ENCODE measurements around the gene IRF7.

Gene IRF7

DNA sequence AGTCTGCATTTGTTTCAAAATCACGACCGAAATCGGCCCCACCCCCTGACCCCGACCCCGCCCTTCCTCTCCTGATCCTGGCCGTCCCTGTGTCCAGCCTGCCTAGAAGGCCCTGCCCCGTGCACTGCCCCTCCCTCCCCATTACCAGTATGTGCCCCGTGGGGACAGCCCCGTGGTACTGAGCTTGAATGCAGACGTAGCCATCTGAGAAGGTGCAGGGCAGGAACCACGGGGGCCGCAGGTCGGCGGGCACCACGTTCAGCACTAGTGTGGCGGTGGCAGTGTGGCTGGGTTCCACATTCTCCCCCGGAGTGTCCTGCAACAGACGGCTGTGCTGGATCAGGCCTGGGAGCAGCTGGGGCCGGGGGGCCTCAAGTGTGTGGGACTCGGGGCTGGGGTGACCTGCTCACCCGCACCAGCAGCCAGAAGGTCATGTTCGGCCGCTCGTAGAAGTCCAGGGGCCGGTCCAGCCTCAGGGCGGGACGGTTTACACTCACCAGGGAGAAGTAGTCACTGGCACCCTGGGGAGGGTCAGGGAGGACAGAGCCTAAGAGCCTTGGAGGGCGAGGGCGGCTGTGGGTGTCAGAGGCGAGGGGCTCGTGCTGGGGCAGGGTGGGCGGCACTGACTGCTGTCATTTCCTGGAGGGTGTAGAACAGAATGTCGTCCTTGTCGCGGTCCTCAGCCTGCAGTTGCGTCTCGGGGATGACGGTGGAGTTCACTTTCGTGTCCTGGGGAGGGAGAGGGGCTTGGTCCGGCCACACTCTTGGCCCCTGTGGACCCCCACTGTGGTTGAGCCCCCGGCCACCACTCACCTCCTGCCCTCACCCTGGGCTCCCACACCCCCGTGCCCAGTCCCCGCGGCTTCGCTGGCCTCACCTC lies 5.4 kb upstream of the IRF7 start:
- no peak for DNase-seq (ENCODE audit: low read depth)

GRCh38 chr11:620201-620600 lies 4.5 kb upstream of the IRF7 start:
- no peak for DNase-seq (ENCODE audit: low read depth)

GRCh38 chr11:619628-620050 lies 3.9 kb upstream of the IRF7 start:
- DNase-seq (ENCODE audit: low read depth): no peak

- DNase-seq (ENCODE audit: low read depth): no peak
Measured at GRCh38 chr11:618856-619627, 3.3 kb upstream of the IRF7 start.

DNA sequence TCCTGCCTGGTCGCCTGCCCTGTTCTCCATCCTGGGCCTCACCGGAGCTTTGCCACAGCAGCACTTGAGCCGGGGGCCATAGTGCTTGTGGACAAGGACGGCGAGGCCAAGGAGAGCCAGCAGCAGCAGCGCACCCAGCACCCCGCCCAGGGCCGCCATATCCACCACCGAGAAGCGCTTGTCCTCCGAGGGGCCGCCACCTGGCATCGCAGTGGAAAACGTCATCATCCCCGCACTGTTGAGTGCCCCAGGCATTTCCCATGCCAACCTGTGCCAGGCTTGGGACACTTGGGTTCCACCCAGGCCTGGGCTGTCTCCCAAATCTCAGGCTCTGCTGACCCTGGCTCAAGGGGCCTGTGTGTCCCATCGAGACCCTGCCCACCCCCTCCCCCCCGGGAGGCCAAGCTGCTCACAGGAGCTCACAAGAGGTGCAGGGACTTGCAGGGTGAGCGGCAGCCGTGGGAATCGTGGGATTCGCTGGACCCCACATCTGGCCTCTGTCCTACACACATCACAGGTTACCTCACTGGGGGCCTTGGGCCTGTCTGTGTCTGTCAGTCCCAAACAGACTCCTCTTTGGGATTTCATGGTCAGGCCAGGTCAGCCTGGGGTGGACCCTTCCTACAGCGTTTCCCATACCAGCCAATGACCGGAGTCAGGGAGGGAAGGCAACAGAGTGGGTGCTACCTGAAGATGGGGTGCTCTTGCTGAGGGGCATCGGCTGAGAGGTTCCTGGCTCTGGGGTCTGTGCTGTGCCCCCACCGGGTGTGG lies 2.3 kb upstream of the IRF7 start:
- no peak for DNase-seq (ENCODE audit: low read depth)

GRCh38 chr11:617199-617911 lies 1.6 kb upstream of the IRF7 start:
- no peak for DNase-seq (ENCODE audit: low read depth)

GRCh38 chr11:616320-617198 lies 809 bp upstream of the IRF7 start:
- no peak for DNase-seq (ENCODE audit: low read depth)

DNA sequence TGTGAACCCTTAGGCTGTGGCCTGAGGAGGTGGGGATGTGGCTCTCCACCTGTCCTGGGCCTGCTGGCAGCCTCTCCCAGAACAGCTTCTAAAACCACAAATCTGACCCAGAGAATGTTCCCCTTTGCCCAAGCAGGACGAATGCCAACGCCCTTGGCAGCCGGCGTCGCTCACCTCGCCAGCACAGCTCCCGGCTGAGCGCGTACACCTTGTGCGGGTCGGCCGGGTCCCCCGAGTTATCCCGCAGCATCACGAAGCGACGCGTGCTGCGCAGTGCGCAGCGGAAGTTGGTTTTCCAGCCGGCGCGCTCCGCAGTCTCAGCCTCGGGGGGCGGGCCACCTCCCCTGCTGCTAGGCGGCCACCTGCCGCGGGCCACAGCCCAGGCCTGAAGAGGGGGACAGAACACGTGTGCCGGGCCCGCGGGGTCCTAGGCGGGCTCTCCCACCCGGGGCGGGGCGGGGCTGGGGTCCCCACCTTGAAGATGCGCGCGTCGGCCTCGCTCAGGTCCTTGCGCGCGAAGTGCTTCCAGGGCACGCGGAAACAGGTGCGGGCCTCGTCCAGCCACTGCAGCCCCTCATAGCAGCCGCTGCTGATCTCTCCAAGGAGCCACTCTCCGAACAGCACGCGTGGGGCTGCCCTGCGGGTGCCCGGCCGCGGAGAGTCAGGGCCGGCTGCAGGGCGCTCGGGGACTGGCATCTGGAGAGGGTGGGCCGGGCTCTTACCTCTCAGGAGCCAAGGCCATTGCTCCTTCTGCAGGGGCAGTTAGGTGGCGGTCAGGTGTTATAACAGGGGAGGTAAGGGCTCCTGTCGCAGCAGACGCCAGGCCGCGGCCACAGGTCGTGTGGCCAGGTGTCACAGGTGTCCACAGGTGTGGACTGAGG lies 887 bp downstream of the IRF7 start:
- no peak for DNase-seq (ENCODE audit: low read depth)

DNA sequence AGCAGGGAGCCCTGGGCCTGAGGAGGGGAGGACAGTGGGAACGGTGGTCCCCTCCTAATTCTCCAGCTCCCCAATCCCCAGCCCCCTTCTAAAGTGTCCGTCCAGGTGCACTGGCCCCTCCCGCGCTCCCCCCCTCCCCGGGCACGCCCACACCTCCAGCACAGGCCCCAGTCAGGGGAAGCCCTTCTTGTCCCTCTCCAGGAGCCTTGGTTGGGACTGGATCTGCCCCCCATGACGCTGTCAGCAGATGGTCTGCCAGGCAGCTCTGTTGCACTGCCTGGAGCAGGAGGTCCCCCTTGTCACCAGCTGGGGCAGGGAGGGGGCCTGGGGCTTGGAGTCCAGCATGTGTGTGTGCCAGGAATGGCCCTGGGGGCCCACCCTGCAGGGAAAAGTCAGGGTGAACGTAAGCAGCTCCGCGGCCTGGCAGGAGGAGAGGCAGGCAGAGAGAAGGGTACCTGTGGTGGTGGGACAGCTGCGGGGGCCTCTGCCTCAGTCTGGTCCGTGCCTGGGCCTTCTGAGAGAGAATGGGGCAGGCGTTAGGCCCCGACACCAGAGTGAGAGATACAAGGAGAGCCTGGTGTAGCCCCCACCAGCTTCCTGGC lies 1.6 kb downstream of the IRF7 start:
- DNase-seq (ENCODE audit: low read depth): no peak

GRCh38 chr11:613369-613968 lies 2.3 kb downstream of the IRF7 start:
- peak; percentile 72 for DNase-seq (ENCODE audit: low read depth)

GRCh38 chr11:612961-613300 lies 2.8 kb downstream of the IRF7 start:
- DNase-seq (ENCODE audit: low read depth): no peak

DNA sequence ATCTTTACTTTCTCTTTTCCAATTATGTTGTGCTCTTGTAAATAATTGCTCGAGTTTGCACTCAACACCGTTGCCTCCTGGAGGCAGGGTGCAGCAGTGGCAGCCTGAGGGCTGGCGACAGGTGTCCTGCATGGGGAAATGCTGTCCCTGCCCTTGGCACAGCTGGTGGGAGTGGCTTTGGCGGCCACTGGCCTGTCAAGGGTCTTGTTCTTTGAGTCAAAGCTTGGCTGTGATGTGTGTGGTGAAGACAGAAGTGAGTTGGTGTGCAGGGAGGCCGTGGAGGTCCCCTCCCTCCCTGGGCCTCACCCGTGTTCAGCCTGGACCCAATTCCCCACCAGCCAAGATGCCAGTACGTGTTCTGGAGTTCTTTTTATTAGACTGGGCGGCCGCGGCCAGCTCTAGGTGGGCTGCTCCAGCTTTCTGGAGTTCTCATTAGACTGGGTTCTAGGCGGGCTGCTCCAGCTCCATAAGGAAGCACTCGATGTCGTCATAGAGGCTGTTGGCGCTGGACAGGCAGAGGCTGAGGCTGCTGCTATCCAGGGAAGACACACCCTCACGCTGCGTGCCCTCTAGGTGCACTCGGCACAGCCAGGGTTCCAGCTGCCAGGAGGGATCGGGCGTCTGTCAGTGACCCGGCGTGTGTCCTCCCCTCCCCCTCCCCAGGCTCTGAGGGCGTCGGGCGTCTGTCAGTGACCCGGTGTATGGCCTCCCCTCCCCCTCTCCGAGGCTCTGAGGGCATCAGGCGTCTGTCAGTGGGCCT lies 3.4 kb downstream of the IRF7 start:
- no peak for DNase-seq (ENCODE audit: low read depth)

DNA sequence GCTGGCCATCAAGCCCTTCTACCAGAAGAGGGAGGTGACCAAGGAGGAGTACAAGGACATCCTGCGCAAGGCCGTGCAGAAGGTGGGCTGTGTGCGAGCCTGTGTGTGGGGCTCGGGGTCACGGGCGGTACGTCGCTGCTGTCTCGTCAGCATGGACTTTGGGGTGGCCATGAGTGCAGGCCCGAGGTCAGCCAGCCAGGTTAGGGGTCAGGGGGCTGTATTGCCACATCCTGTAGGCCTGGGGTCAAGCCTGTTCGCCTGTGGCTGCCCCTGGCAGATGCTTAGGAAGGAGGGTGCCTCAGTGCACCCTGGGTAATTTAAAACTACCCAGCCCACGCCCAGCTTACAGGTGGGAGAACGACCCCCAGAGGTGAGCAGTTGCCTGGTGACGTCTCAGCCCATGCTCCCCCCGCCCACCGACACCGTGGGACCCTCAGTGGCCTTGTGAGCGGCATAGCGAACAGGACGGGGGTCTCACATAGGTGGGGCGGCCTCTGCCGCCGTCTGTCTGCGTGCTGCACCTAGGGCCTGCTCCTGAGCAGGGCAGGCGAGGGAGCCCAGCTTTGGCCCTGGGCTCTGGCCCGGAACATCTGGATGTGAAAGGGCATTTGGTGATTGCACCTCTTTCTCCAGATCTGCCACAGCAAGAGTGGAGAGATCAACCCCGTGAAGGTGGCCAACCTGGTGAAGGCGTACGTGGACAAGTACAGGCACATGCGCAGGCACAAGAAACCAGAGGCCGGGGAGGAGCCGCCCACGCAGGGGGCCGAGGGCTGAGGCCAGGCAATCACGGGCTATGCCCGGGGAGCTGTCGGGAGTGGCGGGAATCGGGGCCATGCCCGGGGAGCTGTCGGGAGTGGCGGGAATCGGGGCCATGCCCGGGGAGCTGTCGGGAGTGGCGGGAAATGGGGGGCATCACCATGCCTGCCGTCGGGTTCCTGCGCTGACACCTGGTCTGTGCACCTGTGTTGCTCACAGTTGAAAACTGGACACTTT lies 4.5 kb downstream of the IRF7 start:
- no peak for DNase-seq (ENCODE audit: low read depth)

- no peak for DNase-seq (ENCODE audit: low read depth)
Measured at GRCh38 chr11:610146-610801, 5.5 kb downstream of the IRF7 start.

DNA sequence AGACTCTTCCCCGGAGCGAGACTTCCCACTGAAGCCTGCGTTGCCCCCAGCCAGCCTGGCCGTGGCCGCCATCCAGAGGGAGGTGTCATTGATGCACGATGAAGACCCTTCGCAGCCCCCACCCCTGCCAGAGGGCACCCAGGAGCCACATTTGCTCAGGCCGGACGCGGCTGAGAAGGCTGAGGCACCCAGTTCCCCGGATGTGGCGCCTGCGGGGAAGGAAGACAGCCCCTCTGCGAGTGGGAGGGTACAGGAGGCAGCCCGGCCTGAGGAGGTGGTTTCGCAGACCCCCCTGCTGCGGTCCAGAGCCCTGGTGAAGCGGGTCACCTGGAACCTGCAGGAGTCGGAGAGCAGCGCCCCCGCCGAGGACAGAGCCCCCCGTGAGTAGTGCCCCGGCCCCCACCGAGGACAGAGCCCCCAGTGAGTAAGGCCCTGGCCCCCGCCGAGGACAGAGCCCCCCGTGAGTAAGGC lies 6.4 kb downstream of the IRF7 start:
- DNase-seq (ENCODE audit: low read depth): no peak

GRCh38 chr11:608791-609251 lies 6.9 kb downstream of the IRF7 start:
- no peak for DNase-seq (ENCODE audit: low read depth)

Data from activated gamma-delta T cell treated with anti-CD3 and anti-CD28 coated beads, Interleukin-2, amount 50 U/mL, for 16 hours (primary cell).